ENCODE results near the gene EME2.

DNA sequence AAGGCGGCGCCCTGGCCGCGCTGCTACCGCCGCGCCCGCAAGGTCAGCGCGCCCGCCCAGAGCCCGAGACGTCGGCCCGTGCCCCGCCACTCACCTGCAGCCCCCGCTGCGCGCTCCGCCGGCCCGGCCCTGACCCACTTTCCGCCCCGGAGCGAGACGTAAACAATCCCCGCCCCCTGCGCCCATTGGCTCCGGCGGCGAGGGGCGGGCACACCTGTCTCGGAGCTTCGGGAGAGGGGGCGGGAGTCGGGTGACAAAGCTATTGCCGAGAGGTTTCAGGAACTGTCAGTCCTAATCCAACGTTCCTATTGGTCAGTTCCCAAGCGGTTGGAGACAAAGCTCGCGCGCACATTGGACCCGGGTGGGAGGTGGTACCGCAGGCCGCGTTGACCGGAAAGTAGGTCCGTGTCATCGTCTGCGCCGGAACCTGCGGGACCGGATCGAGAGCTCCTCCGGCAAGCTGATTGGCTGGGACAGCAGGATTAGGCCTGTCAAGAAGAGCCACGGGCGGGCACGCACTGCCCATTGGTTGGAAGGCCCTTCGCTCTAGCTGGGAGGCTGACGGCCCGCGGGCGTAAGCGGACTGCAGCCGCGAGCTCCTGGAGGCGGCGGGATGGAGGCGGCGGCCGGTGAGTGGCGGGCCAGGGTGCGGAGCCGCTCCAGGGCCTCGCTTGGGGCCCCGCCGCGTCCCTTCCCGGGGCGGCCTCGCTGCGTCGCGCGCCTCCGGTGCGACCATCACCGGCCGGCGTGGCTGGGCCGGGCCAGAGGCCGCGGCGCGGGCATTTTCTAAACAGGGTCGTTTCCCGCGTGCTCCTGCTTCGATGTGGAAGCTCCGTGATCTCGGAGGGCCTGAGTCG, 10.0 kb downstream of the EME2 start, which contains the start of the genes NUBP2 and SPSB3:
- TF ChIP-seq EZH2 (IDR thresholded peaks at IDR 0.05; ENCODE audit: low read length, missing control alignments) = no peak
- TF ChIP-seq, protein P1, sequence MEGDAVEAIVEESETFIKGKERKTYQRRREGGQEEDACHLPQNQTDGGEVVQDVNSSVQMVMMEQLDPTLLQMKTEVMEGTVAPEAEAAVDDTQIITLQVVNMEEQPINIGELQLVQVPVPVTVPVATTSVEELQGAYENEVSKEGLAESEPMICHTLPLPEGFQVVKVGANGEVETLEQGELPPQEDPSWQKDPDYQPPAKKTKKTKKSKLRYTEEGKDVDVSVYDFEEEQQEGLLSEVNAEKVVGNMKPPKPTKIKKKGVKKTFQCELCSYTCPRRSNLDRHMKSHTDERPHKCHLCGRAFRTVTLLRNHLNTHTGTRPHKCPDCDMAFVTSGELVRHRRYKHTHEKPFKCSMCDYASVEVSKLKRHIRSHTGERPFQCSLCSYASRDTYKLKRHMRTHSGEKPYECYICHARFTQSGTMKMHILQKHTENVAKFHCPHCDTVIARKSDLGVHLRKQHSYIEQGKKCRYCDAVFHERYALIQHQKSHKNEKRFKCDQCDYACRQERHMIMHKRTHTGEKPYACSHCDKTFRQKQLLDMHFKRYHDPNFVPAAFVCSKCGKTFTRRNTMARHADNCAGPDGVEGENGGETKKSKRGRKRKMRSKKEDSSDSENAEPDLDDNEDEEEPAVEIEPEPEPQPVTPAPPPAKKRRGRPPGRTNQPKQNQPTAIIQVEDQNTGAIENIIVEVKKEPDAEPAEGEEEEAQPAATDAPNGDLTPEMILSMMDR (conservative IDR thresholded peaks at IDR 0.05 in 1 of 2, IDR thresholded peaks at IDR 0.05 in 1 of 2; ENCODE audit: low read depth in 1 of 2, low read length in 2 of 2) = no peak
